Measurements from ENCODE around the gene ENTPD7.
A peak's percentile ranks its signal among the peaks of the same experiment; 100 is the strongest.
"Not testable (repeated sequence)": the region's sequence is repeated elsewhere in the genome, so short reads cannot be mapped to it uniquely, and the experiment has no call there.

The ENTPD7 gene

DNA sequence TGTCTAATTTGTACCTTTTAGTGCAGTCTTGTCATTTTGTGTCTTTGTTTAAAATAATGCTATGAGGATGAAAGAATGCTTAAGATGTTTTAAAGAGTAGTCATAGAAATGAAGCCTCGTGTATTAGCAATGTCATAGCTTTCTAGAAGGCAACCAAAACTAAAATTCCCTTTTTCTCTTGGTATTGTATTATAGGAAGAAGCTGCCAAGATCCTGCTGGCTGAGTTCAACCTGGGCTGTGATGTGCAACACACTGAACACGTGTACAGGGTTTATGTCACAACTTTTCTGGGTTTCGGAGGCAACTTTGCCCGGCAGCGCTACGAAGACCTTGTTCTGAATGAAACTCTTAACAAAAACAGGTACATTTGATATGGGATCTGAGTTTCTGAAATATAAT is 36.5 kb downstream of the ENTPD7 start:
- DNase-seq: no peak

DNA sequence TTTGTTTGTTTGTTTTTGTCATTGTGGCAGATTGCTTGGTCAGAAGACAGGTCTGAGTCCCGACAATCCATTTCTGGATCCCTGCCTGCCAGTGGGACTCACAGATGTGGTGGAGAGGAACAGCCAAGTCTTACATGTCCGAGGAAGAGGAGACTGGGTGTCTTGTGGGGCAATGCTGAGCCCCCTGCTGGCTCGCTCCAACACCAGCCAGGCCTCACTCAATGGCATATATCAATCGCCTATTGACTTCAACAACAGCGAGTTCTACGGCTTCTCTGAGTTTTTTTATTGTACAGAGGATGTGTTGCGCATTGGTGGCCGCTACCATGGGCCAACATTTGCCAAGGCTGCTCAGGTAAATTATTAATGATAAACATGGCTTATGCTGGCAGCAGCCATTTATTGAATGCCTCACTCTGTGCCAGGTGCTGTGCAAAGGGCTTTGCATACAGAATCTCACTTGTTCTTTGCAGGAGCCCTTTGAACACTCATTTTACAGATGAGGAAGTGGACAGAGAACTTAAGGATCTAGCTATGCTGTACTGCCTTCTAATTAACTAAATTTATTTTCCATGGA is 39.3 kb downstream of the ENTPD7 start:
- no peak for DNase-seq

- no peak for DNase-seq
Measured at GRCh38 chr10:99700649-99701048, 41.3 kb downstream of the ENTPD7 start.

- no peak for DNase-seq
Measured at GRCh38 chr10:99708428-99709012, 49.2 kb downstream of the ENTPD7 start.

- DNase-seq: no peak
Measured at GRCh38 chr10:99709480-99710229, 50.3 kb downstream of the ENTPD7 start.

DNA sequence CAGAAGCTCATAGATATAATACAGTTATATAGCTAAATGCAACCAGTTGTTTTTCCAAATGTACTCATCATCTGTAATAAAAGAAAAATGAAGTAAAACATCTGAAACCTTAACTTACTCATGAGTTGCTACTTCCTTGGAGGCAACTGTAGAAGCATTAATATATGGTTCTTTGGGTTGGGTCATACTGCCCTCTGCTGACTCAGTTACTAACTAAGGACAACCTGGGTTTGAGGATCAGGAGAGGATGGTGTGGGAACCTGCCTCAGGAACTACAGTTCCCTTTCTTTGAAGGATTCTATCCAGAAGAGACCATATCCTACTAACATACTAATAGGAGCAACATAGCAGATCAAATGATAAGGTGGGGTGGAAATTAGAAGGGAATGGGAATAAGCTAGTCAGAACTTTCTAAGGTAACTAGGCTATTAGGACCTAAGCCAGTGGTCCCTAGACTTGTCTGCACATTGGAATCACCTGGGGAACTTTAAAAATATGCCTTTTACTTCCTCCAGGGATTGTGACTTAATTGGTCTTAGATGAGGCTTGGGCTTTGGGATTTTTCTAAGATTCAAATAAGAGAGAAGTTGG is 51.9 kb downstream of the ENTPD7 start:
- no peak for DNase-seq

GRCh38 chr10:99714446-99714845 is 55.1 kb downstream of the ENTPD7 start:
- DNase-seq: no peak

DNA sequence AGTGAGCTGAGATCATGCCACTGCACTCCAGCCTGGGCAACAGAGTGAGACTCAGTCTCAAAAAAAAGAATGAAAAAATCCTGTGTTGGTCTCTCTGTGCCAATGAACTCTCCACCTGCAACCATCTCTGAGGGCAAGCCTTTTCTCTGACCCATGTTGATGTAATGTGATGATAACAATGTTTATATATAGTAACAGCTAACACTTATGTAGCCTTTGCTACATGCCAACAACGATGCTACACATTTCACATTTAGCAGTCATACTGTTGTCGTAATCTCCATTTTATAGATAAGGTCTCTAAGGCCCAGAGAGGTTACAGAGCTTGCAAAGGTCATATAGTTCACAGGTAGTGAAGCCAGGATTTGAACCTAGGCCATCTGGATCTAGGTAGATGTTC is 61.1 kb downstream of the ENTPD7 start:
- DNase-seq: no peak

GRCh38 chr10:99730026-99730425 is 70.7 kb downstream of the ENTPD7 start:
- DNase-seq: no peak

- DNase-seq: no peak
Measured at GRCh38 chr10:99731306-99732032, 72.2 kb downstream of the ENTPD7 start.

GRCh38 chr10:99732033-99732842 is 72.9 kb downstream of the ENTPD7 start, which contains the start of the genes COX15 and CUTC:
Gene COX15, minus strand, starts transcription at chr10:99732127. Its CDS starts 78 bp downstream, at chr10:99732049.
Gene CUTC, plus strand, starts transcription at chr10:99732234. Its CDS starts 115 bp downstream, at chr10:99732349.
- peak; percentile 74 for DNase-seq

- DNase-seq: peak; percentile 58
Measured at GRCh38 chr10:99733366-99733765, 74.1 kb downstream of the ENTPD7 start.

DNA sequence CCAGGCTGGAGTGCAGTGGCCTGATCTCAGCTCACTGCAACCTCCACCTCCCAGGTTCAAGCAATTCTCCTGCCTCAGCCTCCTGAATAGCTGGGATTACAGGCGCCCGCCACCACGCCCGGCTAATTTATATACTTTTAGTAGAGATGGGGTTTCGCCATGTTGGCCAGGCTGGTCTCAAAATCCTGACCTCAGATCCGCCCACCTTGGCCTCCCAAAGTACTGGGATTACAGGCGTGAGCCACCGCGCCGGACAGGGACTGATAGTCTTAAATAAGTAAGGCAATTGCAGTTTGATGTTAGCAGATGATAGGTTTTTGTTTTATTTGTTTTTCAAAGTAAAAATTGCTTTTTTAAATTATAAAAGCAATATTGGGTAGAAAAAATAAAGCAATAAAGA is 74.8 kb downstream of the ENTPD7 start:
- DNase-seq: not testable (repeated sequence)

GRCh38 chr10:99740260-99740659 is 81.0 kb downstream of the ENTPD7 start:
- no peak for DNase-seq

DNA sequence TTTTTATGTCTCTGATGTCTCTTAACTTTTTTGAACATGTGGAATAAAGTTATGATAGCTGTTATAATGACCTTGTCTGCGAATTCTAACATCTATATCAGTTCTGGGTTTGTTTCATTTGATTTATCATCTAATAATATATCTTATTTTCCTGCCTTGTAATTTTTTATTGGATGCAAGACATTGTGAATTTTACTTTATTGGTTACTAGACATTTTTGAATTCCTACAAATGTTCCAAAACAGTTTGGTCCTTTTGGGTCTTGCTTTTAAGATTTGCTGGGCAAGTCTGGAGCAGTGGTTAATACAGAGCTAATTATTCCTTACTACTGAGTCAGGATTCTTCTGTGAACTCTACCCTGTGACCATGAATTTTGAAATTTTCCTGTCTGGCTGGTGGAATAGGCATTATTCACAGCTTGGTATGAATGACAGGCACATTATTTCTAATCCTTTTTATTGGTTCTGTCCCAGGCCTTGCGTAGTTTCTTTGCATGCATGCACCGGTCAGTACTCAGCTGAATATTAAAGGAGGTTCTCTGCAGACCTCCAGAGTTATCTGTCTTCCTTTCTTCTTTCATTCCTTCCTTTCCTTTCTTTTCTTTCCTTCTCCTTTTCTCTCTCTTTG is 81.7 kb downstream of the ENTPD7 start:
- DNase-seq: no peak

DNA sequence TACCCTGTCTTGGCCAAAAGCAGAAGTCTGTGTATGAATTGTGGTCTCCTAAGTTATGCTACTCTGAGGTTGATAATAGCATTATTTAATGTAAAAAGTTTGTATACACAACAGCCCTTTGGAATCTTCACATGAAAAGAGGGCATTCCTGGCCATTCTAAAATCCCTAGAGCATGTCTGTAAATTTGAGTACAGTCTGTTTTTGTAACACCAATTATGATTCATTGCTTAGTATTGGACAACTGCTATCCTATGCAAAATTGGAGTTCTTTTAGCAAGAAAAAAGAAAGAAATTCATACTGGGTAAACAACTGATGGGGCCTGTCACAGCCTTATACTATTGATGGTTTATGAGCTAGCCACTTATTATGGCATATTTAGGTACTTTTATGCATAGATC is 82.9 kb downstream of the ENTPD7 start:
- DNase-seq: no peak

DNA sequence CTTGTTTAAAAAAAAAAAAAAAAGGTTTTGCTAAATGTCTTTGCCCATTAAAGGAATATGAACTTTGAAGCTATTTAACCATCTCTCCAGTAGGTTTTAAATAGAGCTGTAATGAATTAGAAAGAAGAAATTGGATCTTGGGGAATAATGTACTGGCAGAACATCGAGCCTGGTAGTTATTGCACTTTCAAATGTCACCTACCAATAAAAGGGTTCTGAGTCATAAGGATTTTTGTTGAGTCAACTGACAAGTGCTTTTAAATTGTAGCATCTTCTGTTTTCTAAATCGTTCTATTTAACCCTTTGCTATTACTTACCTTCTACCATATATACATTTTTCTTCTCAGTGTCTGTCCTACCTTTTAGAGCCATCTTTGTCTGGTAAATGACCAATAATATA is 83.4 kb downstream of the ENTPD7 start:
- no peak for DNase-seq

GRCh38 chr10:99743841-99744240 is 84.5 kb downstream of the ENTPD7 start:
- DNase-seq: no peak

- not testable (repeated sequence) for DNase-seq
Measured at GRCh38 chr10:99746166-99746565, 86.9 kb downstream of the ENTPD7 start.

- no peak for DNase-seq
Measured at GRCh38 chr10:99748823-99749451, 89.6 kb downstream of the ENTPD7 start.

- no peak for DNase-seq
Measured at GRCh38 chr10:99750641-99751040, 91.3 kb downstream of the ENTPD7 start.

All from DMS79 treated with DMSO at 0.1 percent for 48 hours (cell line).